Central memory CD8-positive, alpha-beta T cell (primary cell): Measurements from ENCODE around the gene HAUS1.
"Not testable (repeated sequence)": the region's sequence is repeated elsewhere in the genome, so short reads cannot be mapped to it uniquely, and the experiment has no call there.

Experiments
- ATAC-seq: fragments of 150-1000 bp; cut with Tn5 transposase; replicated peaks from 2 replicates; pipeline ENCODE4 v1.10.0; 2022; ENCODE audit warnings: mild to moderate bottlenecking, moderate FRiP score, moderate number of reproducible peaks; ENCODE audit not compliant: poor library complexity, severe bottlenecking; ENCODE audit errors: extremely low read depth
- DNase-seq, 2 donors: peaks; one replicate each; pipeline ENCODE4 v3.0.0; 2021; ENCODE audit warnings: low spot score in 2 of 2
- H3K27ac Mint-ChIP-seq: one replicate; pipeline ENCODE4 v1.8.0; 2022; ENCODE audit warnings: low read depth, mild to moderate bottlenecking, moderate library complexity, mixed read lengths
- H3K27me3 Mint-ChIP-seq: one replicate; pipeline ENCODE4 v1.8.0; 2022; ENCODE audit warnings: mixed read lengths
- H3K36me3 Mint-ChIP-seq: one replicate; pipeline ENCODE4 v1.8.0; 2022; ENCODE audit warnings: mild to moderate bottlenecking, moderate library complexity, mixed read lengths; ENCODE audit not compliant: insufficient read depth
- H3K4me1 Mint-ChIP-seq: one replicate; pipeline ENCODE4 v1.8.0; 2022; ENCODE audit warnings: mixed read lengths
- H3K4me3 Mint-ChIP-seq: one replicate; pipeline ENCODE4 v1.8.0; 2022; ENCODE audit warnings: mild to moderate bottlenecking, moderate library complexity, mixed read lengths
- H3K9me3 Mint-ChIP-seq: one replicate; pipeline ENCODE4 v1.8.0; 2022; ENCODE audit warnings: mixed read lengths

Gene HAUS1

DNA sequence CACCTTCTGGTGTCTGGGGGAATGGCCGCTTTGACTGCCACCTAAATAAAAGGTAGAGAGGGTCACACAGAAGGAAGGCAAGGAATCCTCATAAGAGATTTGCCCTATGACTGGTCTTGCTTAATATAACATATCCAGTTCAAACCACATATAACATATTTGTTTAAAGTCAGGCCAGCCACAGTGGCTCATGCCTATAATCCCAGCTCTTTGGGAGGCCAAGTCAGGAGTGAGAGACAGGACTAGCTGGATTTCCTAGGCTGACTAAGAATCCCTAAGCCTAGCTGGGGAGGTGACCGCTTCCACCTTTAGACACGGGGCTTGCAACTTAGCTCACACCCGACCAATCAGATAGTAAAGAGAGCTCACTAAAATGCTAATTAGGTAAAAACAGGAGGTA lies 60.3 kb downstream of the HAUS1 start:
- H3K9me3 Mint-ChIP-seq, H3K27ac Mint-ChIP-seq, DNase-seq, H3K4me3 Mint-ChIP-seq, H3K27me3 Mint-ChIP-seq, ATAC-seq, H3K36me3 Mint-ChIP-seq: not testable (repeated sequence)
- H3K4me1 Mint-ChIP-seq = peaks cover 20% of the 10 kb centered on the region

GRCh38 chr18:46164920-46165319 lies 60.7 kb downstream of the HAUS1 start:
- peaks cover 20% of the 10 kb centered on the region for H3K4me1 Mint-ChIP-seq
- H3K36me3 Mint-ChIP-seq = peaks cover 2% of the 10 kb centered on the region

GRCh38 chr18:46166261-46166970 lies 62.2 kb downstream of the HAUS1 start:
- Mint-ChIP-seq H3K27me3 (no peaks in the 10 kb centered on the region), H3K4me3 (no peak overlapping the region), H3K36me3 (peaks cover 2% of the 10 kb centered on the region), H3K4me1 (peaks cover 14% of the 10 kb centered on the region), H3K27ac (no peak overlapping the region), H3K9me3 (no peaks in the 10 kb centered on the region)
- no peak for DNase-seq
- no peak for ATAC-seq

More at GRCh38 chr18:46164920-46165319, 60.7 kb downstream of the HAUS1 start:
- DNase-seq (no peak), ATAC-seq (no peak)
- H3K4me3 Mint-ChIP-seq = no peak overlapping the region
- H3K27ac Mint-ChIP-seq = no peak overlapping the region
- H3K27me3 Mint-ChIP-seq = no peaks in the 10 kb centered on the region
- H3K9me3 Mint-ChIP-seq = no peaks in the 10 kb centered on the region

- peaks cover 11% of the 10 kb centered on the region for H3K4me1 Mint-ChIP-seq
- H3K36me3 Mint-ChIP-seq = peaks cover 2% of the 10 kb centered on the region
- peak in 1 of 2 donors; percentile 20 for DNase-seq
- H3K27ac Mint-ChIP-seq = peak overlapping the region; percentile 76
- no peaks in the 10 kb centered on the region for H3K27me3 Mint-ChIP-seq
- H3K4me3 Mint-ChIP-seq = peak overlapping the region; percentile 59
- ATAC-seq = peak; percentile 67
- no peaks in the 10 kb centered on the region for H3K9me3 Mint-ChIP-seq
These were observed 63.8 kb downstream of the HAUS1 start for GRCh38 chr18:46167971-46168370.

GRCh38 chr18:46169464-46169941 lies 65.3 kb downstream of the HAUS1 start:
- Mint-ChIP-seq H3K36me3 (peaks cover 10% of the 10 kb centered on the region), H3K27ac (no peak overlapping the region), H3K4me1 (peaks cover 19% of the 10 kb centered on the region), H3K9me3 (no peaks in the 10 kb centered on the region), H3K4me3 (no peak overlapping the region), H3K27me3 (no peaks in the 10 kb centered on the region)
- DNase-seq = no peak
- no peak for ATAC-seq

DNA sequence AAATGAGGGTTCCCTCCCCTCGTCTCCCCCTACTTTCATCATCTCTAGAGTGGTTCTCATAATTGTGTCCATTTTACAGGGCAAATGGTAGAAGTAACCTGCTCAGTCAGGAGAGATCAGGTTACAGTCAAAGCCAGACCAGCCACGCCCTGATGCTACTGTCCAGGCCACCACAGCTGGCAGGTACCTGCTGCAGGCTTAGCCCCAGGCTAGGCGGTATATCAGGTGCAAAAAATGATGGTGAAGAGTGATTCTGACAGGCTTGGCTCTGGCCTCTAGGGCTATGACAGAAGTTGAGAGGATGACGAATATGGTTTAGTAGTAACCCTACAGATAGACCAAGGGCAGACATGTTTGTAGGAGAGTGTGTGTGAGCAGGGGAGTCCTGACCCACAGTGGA lies 67.1 kb downstream of the HAUS1 start:
- H3K36me3 Mint-ChIP-seq = peaks cover 12% of the 10 kb centered on the region
- no peak for ATAC-seq
- no peaks in the 10 kb centered on the region for H3K9me3 Mint-ChIP-seq
- H3K4me1 Mint-ChIP-seq = peaks cover 27% of the 10 kb centered on the region
- DNase-seq = no peak
- H3K27me3 Mint-ChIP-seq = no peaks in the 10 kb centered on the region
- H3K27ac Mint-ChIP-seq = no peak overlapping the region
- H3K4me3 Mint-ChIP-seq = no peak overlapping the region

DNA sequence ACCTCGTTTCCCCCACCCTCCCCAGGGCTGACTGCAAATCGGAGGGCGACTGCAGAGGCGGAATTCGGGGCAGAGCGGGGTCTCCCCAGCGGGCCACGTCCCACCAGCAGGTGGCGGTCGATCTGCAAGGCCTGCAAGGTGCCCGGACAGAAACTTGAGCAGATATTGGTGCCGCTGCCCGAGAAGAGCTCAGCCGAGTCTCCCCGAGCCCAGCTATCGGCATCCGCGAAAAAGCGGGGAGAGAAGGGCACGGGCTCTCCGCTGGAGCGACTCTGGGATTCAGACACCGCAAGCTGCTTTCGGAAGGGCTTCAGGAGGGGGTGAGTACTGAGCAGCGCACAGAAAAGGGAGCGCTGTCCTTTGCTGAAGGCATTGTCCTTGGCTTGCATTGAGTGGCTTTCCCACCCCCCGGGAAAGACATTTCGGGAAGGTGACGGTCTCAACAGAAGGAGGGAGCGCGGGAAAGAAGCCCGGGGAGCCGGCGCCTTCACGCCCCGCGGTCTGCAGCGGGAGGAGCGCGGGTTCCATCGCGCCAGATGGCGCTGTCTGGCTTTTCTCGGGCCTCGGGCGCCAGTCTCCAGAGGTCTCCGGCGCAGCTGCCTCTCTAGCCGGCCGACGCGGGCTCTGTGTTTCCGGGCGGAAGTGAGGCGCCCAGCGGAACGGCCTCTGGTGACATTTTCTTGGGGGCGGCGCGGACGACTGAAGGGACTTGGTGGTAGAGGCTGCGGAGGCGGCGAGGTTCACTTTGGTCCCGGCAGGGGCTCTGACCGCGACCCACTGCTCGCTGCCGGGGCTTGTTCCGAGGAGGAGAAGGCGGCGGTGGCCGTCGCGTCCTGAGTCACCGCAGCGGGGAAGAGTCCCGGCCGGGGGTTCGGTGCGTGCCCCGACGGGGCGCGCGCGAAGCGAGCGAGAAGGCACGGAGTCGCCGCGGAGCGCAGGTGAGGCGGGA lies 69.5 kb downstream of the HAUS1 start:
- peaks cover 13% of the 10 kb centered on the region for H3K36me3 Mint-ChIP-seq
- peak; percentile 92 for ATAC-seq
- peak; percentile 86 to 88 for DNase-seq
- H3K27me3 Mint-ChIP-seq = no peaks in the 10 kb centered on the region
- H3K4me1 Mint-ChIP-seq = peaks cover 36% of the 10 kb centered on the region
- H3K4me3 Mint-ChIP-seq = peak overlapping the region; percentile 100
- peak overlapping the region; percentile 99 for H3K27ac Mint-ChIP-seq
- no peaks in the 10 kb centered on the region for H3K9me3 Mint-ChIP-seq

GRCh38 chr18:46174342-46175041 lies 70.3 kb downstream of the HAUS1 start:
- H3K36me3 Mint-ChIP-seq = peaks cover 14% of the 10 kb centered on the region
- peak overlapping the region; percentile 100 for H3K4me3 Mint-ChIP-seq
- H3K4me1 Mint-ChIP-seq = peaks cover 41% of the 10 kb centered on the region
- ATAC-seq (peak; percentile 11), DNase-seq (peak in 1 of 2 donors; percentile 18)
- no peaks in the 10 kb centered on the region for H3K9me3 Mint-ChIP-seq
- H3K27me3 Mint-ChIP-seq = no peaks in the 10 kb centered on the region
- peak overlapping the region; percentile 99 for H3K27ac Mint-ChIP-seq

- Mint-ChIP-seq H3K4me1 (peaks cover 45% of the 10 kb centered on the region), H3K9me3 (no peaks in the 10 kb centered on the region), H3K27me3 (no peaks in the 10 kb centered on the region), H3K27ac (no peak overlapping the region), H3K4me3 (peak overlapping the region; percentile 100), H3K36me3 (peaks cover 18% of the 10 kb centered on the region)
- ATAC-seq = no peak
- no peak for DNase-seq
These were observed 71.8 kb downstream of the HAUS1 start for GRCh38 chr18:46176001-46176400.
